Measurements from ENCODE around the gene MYO10.

- TF ChIP-seq CTCF (IDR thresholded peaks at IDR 0.05; ENCODE audit: borderline replicate concordance, extremely low read depth, low read length, poor library complexity, severe bottlenecking) = no peak
- no peak for TF ChIP-seq EZH2 (IDR thresholded peaks at IDR 0.05; ENCODE audit: borderline replicate concordance, low read depth, low read length, severe bottlenecking)
Measured at GRCh38 chr5:16869821-16870796, 66.0 kb downstream of the MYO10 start.
